GM19043 (cell line): ENCODE measurements around the gene FAM222B.
A peak's percentile ranks its signal among the peaks of the same experiment; 100 is the strongest.
"Not testable (repeated sequence)": the region's sequence is repeated elsewhere in the genome, so short reads cannot be mapped to it uniquely, and the experiment has no call there.

Experiments used
- ATAC-seq: cut with Tn5 transposase; IDR thresholded peaks from one replicate; pipeline ENCODE4 v1.9.1; 2021; ENCODE audit warnings: low read depth; ENCODE audit not compliant: unreplicated experiment

The FAM222B gene

GRCh38 chr17:28846231-28846630 is 3.6 kb upstream of the FAM222B start:
- no peak for ATAC-seq

- no peak for ATAC-seq
These were observed 1.2 kb upstream of the FAM222B start for GRCh38 chr17:28843816-28844148.

GRCh38 chr17:28841901-28842281 is 699 bp downstream of the FAM222B start:
- no peak for ATAC-seq

- ATAC-seq: no peak
These were observed 3.4 kb downstream of the FAM222B start for GRCh38 chr17:28839221-28839620.

- ATAC-seq: not testable (repeated sequence)
These were observed 6.0 kb downstream of the FAM222B start for GRCh38 chr17:28836541-28836940.

GRCh38 chr17:28834420-28834819 is 8.2 kb downstream of the FAM222B start:
- no peak for ATAC-seq

- ATAC-seq: no peak
These were observed 14.1 kb downstream of the FAM222B start for GRCh38 chr17:28828294-28829040.

GRCh38 chr17:28827672-28828071 is 14.9 kb downstream of the FAM222B start:
- ATAC-seq: no peak

GRCh38 chr17:28819582-28819981 is 23.0 kb downstream of the FAM222B start:
- ATAC-seq: no peak

GRCh38 chr17:28818819-28819221 is 23.8 kb downstream of the FAM222B start:
- ATAC-seq: no peak

GRCh38 chr17:28816540-28816939 is 26.1 kb downstream of the FAM222B start:
- ATAC-seq: no peak

- peak; percentile 14 for ATAC-seq
These were observed 29.7 kb downstream of the FAM222B start for GRCh38 chr17:28812748-28813377.

GRCh38 chr17:28812091-28812747 is 30.4 kb downstream of the FAM222B start:
- ATAC-seq: peak; percentile 97

GRCh38 chr17:28811651-28812090 is 30.9 kb downstream of the FAM222B start:
- no peak for ATAC-seq

- ATAC-seq: no peak
These were observed 32.2 kb downstream of the FAM222B start for GRCh38 chr17:28810437-28810836.

- ATAC-seq: no peak
These were observed 34.5 kb downstream of the FAM222B start for GRCh38 chr17:28807925-28808634.

GRCh38 chr17:28796062-28796461 is 46.5 kb downstream of the FAM222B start:
- ATAC-seq: no peak

- not testable (repeated sequence) for ATAC-seq
These were observed 47.6 kb downstream of the FAM222B start for GRCh38 chr17:28794846-28795441.

- no peak for ATAC-seq
These were observed 49.5 kb downstream of the FAM222B start for GRCh38 chr17:28792877-28793661.

- ATAC-seq: no peak
These were observed 54.5 kb downstream of the FAM222B start for GRCh38 chr17:28788100-28788499.
